SK-N-MC (cell line): Measurements from ENCODE around the gene IPO13.

ENCODE experiments used
- EZH2 ChIP-seq: fragments of 200-600 bp; sonication (generic); IDR thresholded peaks from one replicate; pipeline ENCODE4 v1.6.1; 2017; ENCODE audit warnings: antibody characterized with exemption
- POLR2AphosphoS5 ChIP-seq: IDR thresholded peaks from 2 replicates; pipeline ENCODE4 v1.6.1; 2012; ENCODE audit warnings: mild to moderate bottlenecking, low read depth, low read length, borderline replicate concordance

GRCh38 chr1:43931711-43932660 is 14.8 kb upstream of the IPO13 start:
- no peak for TF ChIP-seq EZH2
- TF ChIP-seq POLR2AphosphoS5: no peak
